ENCODE results near the gene GFPT2.

- no peak for TF ChIP-seq ATF1 (CRISPR knock-in tag; IDR thresholded peaks at IDR 0.05)
- no peak for TF ChIP-seq ATF1 (tag; IDR thresholded peaks at IDR 0.05)
- TF ChIP-seq, protein P1, sequence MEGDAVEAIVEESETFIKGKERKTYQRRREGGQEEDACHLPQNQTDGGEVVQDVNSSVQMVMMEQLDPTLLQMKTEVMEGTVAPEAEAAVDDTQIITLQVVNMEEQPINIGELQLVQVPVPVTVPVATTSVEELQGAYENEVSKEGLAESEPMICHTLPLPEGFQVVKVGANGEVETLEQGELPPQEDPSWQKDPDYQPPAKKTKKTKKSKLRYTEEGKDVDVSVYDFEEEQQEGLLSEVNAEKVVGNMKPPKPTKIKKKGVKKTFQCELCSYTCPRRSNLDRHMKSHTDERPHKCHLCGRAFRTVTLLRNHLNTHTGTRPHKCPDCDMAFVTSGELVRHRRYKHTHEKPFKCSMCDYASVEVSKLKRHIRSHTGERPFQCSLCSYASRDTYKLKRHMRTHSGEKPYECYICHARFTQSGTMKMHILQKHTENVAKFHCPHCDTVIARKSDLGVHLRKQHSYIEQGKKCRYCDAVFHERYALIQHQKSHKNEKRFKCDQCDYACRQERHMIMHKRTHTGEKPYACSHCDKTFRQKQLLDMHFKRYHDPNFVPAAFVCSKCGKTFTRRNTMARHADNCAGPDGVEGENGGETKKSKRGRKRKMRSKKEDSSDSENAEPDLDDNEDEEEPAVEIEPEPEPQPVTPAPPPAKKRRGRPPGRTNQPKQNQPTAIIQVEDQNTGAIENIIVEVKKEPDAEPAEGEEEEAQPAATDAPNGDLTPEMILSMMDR (IDR thresholded peaks at IDR 0.05 in 2 of 3, conservative IDR thresholded peaks at IDR 0.05 in 1 of 3; ENCODE audit: insufficient read depth in 2 of 3, low read depth in 1 of 3, low read length in 3 of 3), result no peak
- no peak for TF ChIP-seq CEBPB (tag; IDR thresholded peaks at IDR 0.05)
- TF ChIP-seq ZNF12 (CRISPR knock-in tag; IDR thresholded peaks at IDR 0.05), result no peak
- no peak for TF ChIP-seq ZNF174 (CRISPR knock-in tag; IDR thresholded peaks at IDR 0.05)
- TF ChIP-seq YY1 (IDR thresholded peaks at IDR 0.05; ENCODE audit: borderline replicate concordance in 1 of 3, control insufficient read depth in 1 of 3, extremely low read depth in 1 of 3, insufficient read depth in 3 of 3, insufficient read length in 1 of 3, insufficient replicate concordance in 2 of 3, low read depth in 1 of 3, low read length in 2 of 3), result no peak
- TF ChIP-seq HIVEP1 (CRISPR knock-in tag; IDR thresholded peaks at IDR 0.05), result no peak
- no peak for TF ChIP-seq BRF1 (IDR thresholded peaks at IDR 0.05; ENCODE audit: borderline replicate concordance, extremely low read depth, insufficient read length)
- no peak for TF ChIP-seq SMARCC2 (IDR thresholded peaks at IDR 0.05; ENCODE audit: low read depth)
- TF ChIP-seq ZNF263 (CRISPR knock-in tag; IDR thresholded peaks at IDR 0.05; ENCODE audit: borderline replicate concordance), result no peak
These were observed 880 bp upstream of the GFPT2 start for GRCh38 chr5:180353980-180354452.

All from K562 (cell line).